Middle frontal gyrus (tissue), 1 donor: ENCODE measurements around the gene PPFIBP1.

Experiments used
- DNase-seq: peaks from one replicate; pipeline ENCODE4 v3.0.0-alpha.2; 2015; ENCODE audit warnings: low spot score; ENCODE audit errors: extremely low spot score

Gene PPFIBP1

DNA sequence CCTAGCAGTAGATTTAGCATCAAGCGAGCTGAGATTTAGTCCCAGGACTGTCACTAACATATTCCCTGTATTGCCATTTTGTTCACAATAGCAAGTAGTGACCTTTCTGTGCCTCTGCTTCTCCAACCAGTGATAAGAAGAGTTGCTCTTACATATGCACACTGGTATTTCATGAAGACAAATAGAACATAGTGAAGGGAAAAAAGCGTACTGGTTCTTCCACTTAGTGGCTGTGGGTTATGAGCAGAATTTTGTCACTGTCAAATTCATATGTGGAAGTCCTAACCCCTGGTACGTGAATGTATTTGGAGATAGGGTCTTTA is 12.3 kb upstream of the PPFIBP1 start:
- DNase-seq = no peak

DNA sequence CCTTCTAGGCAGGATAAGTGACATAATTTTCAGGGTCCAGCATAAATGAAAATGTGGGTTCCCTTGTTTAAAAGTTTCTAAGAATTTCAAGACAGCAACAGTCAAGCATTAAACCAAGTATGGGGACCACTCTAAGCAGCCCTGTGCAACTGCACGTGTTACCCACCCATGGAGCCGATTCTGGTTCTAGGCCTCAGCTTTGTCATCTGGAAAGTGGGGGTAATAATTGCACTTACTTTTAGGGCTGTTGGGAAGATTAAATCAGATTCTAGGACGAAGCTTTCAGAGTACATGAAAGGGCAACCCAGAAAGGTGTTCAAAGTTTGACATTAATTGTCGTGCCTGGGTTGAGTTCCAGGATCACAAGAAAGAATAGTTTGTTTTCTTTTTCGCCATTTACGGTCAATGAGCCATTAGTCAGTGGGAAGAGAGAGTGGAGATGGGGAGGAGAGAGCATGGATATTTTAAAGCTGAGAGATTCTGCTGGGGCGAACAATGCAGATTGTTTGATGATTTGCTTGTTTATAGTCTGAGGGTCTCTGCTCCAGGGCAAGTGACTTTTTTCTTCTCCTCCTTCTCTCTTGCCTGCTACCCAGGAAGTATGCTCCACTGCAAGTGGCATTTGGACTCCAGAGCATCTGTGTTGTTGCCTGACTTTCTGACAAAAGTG is 10.7 kb upstream of the PPFIBP1 start:
- DNase-seq = no peak

DNA sequence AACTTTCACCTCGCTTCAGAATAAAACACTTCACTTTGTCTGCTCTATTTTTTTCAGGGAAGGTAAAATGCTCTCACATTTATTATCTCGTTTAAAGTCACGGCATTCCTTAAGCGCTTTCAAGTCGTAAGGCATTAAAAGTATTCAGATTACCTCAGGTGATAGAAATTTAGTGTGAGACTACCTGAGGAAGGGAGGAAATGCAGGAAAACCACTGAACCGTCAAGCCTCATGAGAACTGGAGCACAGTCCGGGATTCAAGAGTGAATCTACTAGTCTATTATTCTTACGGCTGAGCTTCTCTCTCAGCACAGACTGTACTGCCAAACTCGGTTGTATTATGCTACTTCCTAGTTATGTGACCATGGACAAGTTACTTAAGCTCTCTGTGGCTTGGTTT is 8.3 kb upstream of the PPFIBP1 start:
- no peak for DNase-seq

DNA sequence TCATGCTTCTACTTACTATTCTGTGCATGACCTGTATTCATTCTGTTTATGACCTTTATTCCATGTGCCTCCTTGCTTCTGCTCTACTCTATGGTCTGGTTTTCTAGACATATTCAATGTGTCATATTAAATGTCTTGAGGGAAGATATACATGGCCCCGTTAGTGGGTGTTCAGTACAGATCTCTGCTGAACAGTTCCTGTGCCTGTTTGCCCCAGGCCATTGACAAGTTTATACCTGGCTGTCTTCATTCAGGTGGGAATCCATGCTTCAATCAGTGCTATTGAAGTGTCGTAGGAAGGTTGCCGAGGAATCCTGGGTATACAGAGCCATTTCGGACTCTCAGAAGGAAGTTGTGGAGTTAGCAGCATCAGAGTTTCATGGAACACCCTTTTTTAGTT is 7.4 kb upstream of the PPFIBP1 start:
- no peak for DNase-seq

DNA sequence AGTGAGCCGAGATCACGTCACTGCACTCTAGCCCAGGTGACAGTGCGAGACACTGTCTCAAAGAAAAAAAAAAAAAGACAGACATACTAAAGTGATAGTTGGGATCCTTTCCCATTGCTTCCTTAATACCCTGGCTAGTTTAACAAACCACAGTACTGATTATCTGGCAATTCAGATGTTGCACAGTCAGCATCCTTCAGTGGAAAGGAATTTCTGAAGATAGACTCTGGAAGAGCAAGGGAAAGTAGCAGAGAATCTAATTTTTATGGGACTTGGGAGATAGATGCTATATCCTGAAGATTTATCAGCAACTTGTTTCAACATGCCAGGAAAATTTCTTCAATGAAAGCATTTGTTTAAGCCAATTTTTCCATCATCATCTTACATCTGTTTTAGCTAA is 6.5 kb upstream of the PPFIBP1 start:
- DNase-seq = no peak

DNA sequence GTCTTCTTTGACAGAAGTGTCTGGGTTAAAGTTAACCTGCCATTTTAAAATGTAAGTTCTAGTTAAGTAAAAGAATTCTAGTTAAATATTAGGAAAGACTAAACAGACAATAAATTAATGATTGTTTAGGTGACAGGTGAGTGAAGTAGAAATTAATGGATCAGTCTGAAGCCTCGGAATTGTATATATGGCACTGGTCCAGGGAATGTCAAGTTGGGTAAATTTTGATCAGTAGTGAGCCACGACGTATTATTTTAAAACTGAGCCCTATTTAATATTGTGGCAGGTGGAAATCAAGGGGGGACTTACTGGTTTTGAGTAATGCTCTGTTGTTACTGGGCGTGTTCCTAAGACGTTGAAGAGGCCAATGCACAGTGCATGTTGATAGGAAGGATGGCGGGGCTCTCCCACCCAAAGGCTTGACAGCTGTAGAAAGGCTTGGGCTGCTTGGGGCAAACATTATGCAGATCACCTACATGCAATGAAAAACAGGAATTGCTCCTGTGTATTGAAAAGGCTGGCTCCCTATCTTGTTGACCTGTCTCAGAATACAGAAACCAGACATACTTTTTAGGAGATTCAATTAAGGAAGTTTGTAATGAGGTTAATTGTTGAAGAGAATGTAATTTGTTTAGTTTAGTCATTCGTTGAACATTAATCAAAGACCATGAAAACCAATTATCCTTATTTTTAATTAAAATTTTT is 5.9 kb upstream of the PPFIBP1 start:
- DNase-seq = no peak

DNA sequence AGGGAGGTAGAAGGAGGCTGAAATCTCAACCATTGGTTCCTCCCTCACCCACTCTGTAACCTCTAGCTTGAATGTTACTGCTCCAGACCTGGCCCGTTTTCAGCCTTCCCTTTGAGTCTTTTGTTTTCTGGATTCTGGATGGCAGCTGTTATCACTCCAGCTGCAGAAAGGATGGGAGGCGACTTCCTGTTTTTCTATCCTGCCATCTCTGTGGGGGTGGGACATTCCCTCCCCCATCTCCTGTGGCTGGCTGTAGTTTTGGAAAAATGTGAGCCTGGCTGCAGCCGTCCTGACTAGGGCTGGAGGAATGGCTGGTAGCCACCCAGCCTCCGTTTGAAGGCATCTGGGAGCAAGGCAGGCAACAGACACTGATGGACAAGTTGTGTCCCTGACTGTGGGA is 2.9 kb upstream of the PPFIBP1 start:
- no peak for DNase-seq

DNA sequence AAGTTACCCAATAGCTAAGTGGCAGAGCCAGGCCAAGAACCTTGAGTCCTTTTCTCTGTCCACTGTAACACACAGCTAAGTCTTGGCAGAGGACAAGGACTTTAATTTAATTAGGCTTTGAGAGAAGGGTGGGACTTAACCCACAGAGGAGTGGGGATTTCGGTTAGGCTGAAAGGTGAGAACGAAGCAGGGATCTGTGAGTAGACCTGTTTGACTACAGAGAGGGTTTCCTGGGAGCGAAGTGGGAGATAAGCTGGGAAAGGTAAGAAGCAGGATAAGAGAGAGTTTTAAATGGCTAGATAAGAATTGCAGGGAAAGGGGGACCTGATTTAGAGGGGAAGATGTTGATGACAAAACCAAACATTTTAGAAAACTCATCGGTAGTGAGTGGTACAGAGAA is 2.0 kb upstream of the PPFIBP1 start:
- no peak for DNase-seq

DNA sequence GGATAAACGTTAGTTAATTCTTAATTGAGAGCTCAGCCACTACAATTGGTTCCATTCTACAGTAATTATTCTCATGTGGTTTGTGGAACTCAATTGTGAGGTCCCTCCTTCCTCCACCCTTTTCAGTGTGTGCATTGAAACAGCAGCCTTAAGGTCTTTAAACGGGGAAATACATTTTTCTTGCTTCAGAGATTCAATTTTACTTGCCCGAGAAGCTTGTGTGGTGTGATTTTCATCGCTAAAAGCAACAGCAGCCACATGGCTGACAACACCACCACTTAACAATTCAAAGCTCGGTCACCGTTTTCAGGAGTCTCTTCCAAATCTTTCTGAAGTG is 733 bp upstream of the PPFIBP1 start:
- DNase-seq = no peak

DNA sequence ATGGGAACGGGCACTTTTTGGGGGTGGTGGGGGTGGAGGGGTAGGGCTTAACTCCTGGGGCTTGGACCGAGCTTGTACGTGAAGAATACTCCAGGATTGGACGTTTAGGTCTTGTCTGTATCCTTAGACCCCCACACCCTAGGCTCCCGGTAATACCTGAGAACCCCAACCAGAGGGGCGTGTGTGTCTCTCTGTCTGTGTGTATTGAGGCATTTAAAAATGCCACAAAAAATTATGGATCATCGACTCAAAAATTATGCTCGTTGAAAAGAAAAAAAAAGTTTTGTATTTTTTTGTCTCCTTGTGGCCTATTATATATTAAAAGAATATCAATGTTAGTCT is 459 bp downstream of the PPFIBP1 start:
- DNase-seq = no peak

DNA sequence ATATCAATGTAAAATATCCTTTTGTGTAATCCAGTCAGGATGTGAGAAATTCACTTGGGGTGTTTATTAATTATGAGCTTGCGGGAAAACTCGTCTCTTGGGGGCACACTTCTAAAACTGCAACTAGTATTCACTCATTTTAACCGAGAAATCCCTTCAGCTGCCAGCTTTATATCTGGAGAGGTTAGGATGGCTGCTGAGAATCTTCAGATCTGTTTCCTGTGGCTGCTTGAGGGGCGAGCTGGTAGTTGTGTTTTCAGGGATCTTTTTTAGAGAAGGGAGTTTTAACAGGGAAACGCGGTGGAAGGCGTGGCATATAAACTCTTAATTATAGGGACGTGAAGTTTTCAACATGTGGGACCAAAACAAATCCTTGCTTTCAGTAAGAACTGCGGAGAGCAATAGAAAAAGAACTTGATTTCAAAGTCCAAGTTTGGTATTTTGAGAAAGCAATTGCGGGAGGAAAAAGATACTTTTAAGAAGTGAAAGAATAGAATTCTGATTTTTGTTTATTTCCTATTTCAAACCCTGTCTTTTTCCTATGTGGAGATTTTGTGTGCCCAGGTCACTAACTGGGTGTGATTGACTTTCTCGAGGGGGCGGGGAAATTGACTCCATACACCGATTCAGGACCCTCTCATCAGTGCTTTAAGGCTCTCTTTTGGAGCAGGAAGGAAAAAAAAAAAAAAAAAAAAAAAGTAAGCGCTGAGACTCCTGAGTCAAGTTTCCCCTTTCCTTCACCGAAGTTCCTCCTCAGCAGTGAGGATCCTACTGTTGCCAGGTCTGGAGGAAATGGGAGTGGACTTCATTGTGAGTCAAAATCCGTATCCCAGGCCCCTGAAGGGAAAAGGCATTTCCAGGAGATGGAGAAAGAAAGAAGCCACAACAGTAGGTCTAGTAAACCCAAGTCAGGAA is 1.1 kb downstream of the PPFIBP1 start:
- no peak for DNase-seq

DNA sequence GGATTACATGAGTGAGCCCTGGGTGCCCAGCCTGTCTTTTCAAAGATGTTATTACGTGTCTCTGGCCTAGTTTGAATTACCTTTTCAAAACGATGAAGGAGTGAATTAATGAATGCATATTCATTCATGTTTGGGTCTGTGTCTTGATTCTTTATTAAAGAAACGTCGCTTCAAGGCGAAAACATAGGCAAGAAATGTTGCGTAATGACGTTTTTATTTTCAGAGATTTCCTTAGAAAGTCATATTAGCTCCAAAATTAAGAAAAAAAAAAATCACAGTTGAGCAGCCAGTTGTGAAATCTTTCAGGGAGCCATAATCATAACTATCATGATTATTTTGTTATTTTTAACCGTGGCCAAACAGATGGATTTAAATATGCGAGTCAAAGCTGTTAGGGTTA is 3.5 kb downstream of the PPFIBP1 start:
- no peak for DNase-seq

DNA sequence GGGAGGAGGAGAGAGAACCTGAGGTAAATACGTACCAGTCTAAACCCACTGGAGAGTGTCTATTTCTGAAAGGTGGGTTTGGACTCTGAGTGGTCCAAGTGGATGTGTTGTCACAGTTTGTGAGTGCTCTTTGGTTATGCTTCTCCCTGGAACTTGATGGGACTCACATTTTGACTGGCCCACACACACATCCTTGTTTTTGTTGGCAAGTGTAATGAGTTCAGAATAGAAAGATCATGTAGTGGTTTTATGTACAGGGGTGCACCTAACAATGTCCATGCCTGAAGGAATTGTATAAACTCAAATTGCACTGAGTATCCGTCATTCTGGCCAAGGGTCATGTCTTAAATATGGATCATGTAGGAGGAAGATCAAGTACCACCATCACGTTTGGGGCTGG is 4.8 kb downstream of the PPFIBP1 start:
- DNase-seq = no peak

DNA sequence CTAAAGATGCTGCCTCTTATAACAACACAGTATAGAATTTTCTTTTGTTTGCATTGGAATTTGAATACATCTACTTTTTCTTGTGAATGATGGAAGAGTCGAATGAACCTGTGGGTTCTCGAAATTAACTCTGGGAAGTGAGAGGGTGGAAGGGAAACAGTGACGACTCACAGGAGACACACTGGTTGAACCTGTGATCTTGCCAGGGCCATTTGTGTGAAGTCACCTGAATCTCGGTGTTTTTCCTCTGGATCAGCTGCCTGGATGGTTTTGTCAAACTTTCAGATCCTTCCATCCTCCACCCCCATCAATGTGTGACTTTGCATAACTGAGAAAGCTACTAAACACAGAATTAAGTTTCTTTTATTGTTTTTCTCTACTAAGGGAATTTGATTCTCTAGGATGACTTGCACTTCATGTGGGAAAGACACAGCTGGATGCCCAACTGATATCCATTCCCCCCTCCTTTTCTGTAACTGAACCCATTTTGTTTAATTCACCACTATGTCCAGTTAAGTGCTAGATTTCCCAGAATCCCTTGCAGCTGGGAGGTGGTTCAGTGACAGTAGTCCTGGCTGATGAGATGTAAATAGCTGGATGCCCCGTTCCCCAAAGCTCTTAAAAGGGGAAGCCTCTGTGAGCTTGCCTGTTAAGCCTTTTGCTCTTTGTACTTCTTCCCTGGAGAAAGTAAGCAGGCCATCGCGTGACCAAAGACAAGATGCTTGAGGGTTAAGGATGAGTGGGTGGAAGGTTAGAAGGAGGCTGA is 6.3 kb downstream of the PPFIBP1 start:
- no peak for DNase-seq

DNA sequence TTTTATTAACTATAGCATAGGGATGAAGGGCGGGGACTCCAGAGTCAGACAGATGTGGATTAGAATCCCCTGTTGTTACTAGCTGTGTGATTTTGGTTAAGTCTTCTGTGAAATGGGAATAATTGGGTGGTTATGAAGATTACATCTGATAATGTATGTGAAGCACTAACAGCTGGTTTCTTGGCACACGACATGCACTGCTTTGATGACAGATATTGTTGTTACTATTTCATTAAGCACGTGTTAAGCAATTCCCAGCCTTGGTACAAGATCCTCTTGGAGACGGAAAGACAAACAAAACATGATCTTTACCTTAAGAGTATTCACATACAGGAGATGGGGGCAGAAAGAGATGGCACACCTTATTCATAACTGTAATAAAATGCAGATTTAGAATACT is 7.9 kb downstream of the PPFIBP1 start:
- DNase-seq = no peak

DNA sequence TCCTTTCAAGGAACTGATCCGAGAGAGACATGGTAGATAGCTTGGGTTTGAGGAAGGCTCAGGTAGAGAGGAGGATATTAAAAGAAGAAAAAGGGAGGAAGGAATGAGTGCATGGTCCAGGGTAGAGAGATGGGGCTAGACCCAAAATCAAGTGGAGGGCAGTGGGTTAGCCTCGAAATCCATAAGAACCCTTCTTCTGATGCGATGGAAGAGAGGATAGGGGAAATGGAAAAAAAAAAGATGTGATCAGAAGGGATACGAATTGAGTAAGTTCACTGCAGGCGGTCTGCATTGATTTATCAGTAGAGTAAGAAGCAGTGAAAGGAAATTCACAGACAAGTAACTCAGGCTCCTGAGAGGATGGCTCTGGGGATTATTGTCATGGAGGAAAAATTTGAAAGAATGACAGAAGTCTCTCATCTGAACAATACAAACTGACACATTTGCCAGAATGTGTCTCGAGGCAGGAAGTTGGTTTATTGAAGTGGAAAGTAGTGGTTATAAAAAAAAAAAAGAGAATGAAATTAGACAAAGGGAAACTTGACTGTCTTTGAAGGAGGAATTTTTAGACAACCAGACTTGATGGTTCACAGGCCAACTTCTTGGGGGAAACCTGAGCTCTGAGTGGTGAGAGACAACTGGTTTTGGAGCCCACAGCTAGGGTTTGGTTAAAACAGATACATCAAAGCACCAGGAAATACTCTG is 10.2 kb downstream of the PPFIBP1 start:
- no peak for DNase-seq

DNA sequence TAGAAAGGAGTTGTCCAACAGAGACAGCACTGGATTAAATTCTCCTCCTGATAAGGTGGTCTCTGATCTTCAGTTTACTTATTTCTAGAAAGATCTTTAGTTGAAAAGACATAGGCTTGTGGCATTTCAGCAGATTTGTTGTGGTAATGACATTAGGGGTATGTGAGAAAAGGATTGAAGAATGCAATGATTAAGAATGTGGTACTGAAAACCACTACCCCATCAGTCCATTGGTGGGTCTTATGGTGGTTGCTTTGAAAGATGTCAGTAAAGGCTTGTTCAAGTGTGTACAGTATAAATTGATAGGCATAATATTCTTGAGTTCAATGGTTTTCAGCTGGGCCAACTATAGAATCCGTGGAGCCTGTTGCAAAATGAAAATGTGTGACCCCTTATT is 10.8 kb downstream of the PPFIBP1 start:
- no peak for DNase-seq

DNA sequence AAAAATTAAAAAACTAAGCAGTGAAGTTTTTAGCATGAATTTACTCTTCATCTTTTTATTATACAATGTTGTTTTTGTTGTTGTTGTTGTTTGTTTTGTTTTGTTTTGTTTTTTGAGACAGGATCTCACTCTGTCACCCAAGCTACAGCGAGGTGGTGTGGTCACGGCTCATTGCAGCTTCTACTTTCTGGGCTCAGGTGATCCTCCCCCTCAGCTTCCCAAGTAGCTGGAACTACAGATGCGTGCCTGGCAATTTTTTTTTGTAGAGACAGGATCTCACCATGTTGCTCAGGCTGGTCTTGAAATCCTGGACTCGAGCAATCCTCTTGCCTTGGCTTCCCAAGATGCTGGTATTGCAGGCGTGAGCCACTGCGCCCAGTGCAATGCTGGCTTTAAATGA is 11.3 kb downstream of the PPFIBP1 start:
- no peak for DNase-seq

DNA sequence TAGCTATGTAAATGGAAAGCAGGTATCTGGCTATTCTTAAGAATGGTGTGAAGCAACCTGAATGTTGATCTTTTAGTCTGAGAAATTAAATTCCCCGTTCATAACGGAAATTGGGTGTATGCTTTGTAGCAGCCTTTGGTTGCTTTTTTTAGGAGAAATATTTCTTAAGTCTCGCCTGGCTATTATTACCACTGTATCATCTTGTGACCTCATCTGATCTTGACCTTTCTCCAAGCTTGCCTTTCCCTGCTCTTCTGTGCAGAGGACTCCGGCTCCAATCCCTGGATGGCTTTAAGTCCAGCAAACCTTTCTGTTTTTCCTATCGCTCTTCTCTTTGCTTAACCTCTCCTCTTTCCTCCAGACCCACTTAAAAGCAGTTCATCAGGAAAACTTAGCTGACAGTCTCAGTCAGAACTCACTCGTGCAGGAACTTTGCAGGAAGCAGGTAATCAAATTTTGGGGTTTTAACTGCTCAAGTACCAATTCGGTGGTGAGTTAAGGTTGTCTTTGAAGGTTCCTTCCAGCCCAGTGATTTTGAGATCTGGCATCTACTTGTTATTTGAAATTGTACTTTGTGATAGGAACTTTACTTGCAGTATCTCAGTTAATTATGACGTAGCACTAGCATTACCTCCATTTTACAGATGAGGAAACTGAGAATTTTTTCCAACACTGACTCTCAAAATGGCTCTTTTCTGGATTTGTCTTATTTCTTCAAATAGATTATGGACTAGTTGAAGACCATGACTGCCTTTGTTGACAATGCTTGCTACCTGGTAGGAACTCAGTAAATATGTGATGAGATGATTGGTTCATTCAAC is 14.1 kb downstream of the PPFIBP1 start:
- DNase-seq = no peak

DNA sequence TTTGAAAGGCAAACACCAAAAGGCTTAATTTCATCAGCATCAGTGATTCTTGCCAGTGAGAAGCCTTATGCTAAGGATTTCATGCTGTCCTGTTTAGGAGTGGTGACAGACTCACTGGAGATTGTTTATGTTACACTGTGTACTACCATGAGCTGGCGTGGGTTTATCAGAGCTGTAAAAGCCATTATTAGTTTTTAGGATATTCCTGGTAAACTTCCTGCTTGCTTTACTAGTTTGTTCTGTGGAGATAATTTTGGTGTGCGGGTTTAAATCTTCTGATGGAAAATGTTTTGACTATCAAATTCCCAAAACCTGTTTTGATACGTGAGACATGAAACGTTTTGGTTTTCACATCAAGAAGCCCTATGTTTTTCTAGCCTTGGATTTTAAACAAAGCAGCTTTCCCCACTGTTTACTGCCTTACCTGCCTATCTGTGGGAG is 15.2 kb downstream of the PPFIBP1 start:
- no peak for DNase-seq
